Activated naive CD8-positive, alpha-beta T cell treated with anti-CD3 and anti-CD28 coated beads, Interleukin-2, amount 10 ng/mL, durations not matched to agents 7 days and 5 days (primary cell): ENCODE data around the gene PSAP. TPM values are rescaled to one million over a fixed set of nuclear protein-coding genes. Genes with fewer than 3 reads are reported as not detected.

ENCODE experiments used
- ATAC-seq: fragments of 150-1000 bp; cut with Tn5 transposase; one replicate; pipeline ENCODE4 v1.10.0; 2021; ENCODE audit warnings: low read depth, moderate library complexity
- POLR2A ChIA-PET: fragments of 350-600 bp; sonication (Branson Sonifier 250); formaldehyde crosslinking; loops from one replicate; lab custom pipeline; 2021; ENCODE audit warnings: antibody characterized with exemption; lab: Charles Lee
- DNase-seq: peaks from one replicate; pipeline ENCODE4 v3.0.0; 2021
- H3K27ac Mint-ChIP-seq: one replicate; pipeline ENCODE4 v1.8.0; 2022; ENCODE audit warnings: mild to moderate bottlenecking, mixed read lengths
- H3K27me3 Mint-ChIP-seq: one replicate; pipeline ENCODE4 v1.8.0; 2022; ENCODE audit warnings: mild to moderate bottlenecking, moderate library complexity, mixed read lengths
- H3K36me3 Mint-ChIP-seq: one replicate; pipeline ENCODE4 v1.8.0; 2021; ENCODE audit warnings: mild to moderate bottlenecking, mixed read lengths
- H3K4me1 Mint-ChIP-seq: one replicate; pipeline ENCODE4 v1.8.0; 2021; ENCODE audit warnings: mixed read lengths
- H3K4me3 Mint-ChIP-seq: one replicate; pipeline ENCODE4 v1.8.0; 2022; ENCODE audit warnings: mild to moderate bottlenecking, moderate library complexity, mixed read lengths
- H3K9me3 Mint-ChIP-seq: one replicate; pipeline ENCODE4 v1.8.0; 2021; ENCODE audit warnings: mixed read lengths
- total RNA-seq, 2 experiments: library from RNA; stranded (reverse); gene quantifications; one replicate each; pipeline ENCODE4 v1.2.3, GENCODE V29; 2021

PSAP gene
- total RNA-seq, 2 experiments from 2014 or later, result 171 to 175 TPM

DNA sequence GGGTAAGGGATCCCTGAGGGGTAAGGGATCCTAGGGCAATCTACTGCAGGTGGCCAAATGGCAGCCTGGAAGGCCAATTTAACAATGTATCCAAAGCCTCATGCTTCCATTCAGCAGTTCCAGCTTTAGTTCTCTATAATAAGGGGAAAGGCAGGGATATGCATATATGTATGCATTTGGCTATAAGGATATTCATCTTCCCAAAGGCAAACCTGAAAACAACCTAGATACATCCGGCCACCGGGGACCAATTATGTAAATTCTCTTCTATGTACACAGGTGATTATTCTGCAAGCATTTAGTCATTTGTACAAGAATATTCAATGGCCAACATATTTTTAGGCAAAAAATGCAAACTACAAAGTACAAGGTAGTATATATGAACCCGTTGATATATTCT, 26.7 kb downstream of the PSAP start:
- no peak overlapping the region for H3K4me3 Mint-ChIP-seq
- DNase-seq (no peak), ATAC-seq (no peak)
- H3K9me3 Mint-ChIP-seq, result no peaks in the 10 kb centered on the region
- POLR2A ChIA-PET, result no interaction called here
- H3K36me3 Mint-ChIP-seq, result peaks cover 31% of the 10 kb centered on the region
- peaks cover 17% of the 10 kb centered on the region for H3K4me1 Mint-ChIP-seq
- no peak overlapping the region for H3K27ac Mint-ChIP-seq
- no peaks in the 10 kb centered on the region for H3K27me3 Mint-ChIP-seq

DNA sequence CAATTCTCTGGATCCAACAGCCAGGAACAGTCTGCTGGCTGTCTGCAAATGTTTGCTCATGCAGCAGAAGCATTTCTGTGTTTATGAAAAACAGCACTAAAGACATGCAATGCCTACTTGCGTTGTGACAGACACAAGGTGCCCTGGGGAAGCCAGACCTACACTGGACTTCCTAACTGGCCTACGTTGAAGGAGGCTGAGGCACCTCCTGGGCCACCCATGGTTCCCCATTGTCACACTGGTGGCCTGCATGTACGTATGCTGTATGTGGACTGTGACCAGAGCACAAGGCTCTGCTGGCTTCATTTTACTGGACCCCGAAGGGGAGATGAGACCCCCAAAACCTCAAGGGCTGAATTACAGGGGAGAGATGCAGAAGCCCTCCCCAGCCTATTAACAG, 27.7 kb downstream of the PSAP start:
- peaks cover 27% of the 10 kb centered on the region for H3K36me3 Mint-ChIP-seq
- POLR2A ChIA-PET, result no interaction called here
- no peak overlapping the region for H3K27ac Mint-ChIP-seq
- no peak for ATAC-seq
- DNase-seq, result no peak
- no peaks in the 10 kb centered on the region for H3K27me3 Mint-ChIP-seq
- no peaks in the 10 kb centered on the region for H3K9me3 Mint-ChIP-seq
- H3K4me3 Mint-ChIP-seq, result no peak overlapping the region
- peaks cover 17% of the 10 kb centered on the region for H3K4me1 Mint-ChIP-seq

DNA sequence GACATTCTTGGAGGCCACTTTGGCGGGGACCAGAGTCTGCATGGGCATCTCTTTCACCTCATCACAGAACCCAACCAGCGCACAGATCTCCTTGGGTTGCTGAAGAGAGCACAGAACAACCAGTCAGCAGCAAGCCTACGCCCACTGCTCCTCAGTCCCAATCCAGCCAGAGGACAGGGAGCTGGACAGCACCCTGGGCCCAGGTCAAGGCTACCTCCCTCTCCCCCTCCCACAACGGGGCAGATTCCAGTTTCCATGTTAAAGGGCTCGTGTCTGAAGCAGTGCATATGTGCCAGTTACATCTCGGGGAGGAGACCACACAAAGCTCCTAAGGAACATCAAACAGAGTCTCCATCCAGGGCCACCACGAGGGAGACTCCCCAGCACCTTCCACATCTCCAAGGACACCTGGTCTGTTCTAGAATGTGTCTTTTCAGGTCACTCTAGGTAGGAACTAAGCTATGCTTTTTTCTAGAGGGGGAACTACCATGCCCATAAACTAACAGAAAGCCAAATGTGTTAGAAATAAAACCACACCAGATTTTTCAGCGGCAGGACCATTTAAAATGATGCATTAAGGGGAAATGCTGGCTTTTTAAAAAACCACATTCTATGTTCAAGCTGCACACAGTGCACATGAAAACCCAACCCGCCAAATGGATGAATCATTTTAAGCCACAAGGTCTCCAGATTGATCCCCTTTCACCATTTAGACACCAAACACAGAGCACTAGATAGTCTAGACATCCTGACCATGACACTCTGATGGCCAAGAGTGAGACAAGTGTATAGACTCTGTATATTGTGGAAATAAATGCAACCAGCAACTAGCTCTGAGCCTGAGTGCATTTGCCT, 28.9 kb downstream of the PSAP start:
- H3K27me3 Mint-ChIP-seq, result no peaks in the 10 kb centered on the region
- H3K4me1 Mint-ChIP-seq, result peaks cover 17% of the 10 kb centered on the region
- H3K4me3 Mint-ChIP-seq, result peak overlapping the region; percentile 9
- no peak overlapping the region for H3K27ac Mint-ChIP-seq
- POLR2A ChIA-PET, result interaction anchor here (1.3 kb wide), 1 partner anchor 29 kb away, joined by 3 read pairs; the partner anchor contains the start of gene PSAP
- no peaks in the 10 kb centered on the region for H3K9me3 Mint-ChIP-seq
- peak; percentile 71 for ATAC-seq
- peaks cover 23% of the 10 kb centered on the region for H3K36me3 Mint-ChIP-seq
- DNase-seq, result no peak

GRCh38 chr10:71820966-71821365, 30.1 kb downstream of the PSAP start:
- no peak overlapping the region for H3K4me3 Mint-ChIP-seq
- POLR2A ChIA-PET, result no interaction called here
- ATAC-seq (no peak), DNase-seq (no peak)
- H3K4me1 Mint-ChIP-seq, result peaks cover 17% of the 10 kb centered on the region
- H3K27ac Mint-ChIP-seq, result no peak overlapping the region
- H3K36me3 Mint-ChIP-seq, result peaks cover 23% of the 10 kb centered on the region
- H3K9me3 Mint-ChIP-seq, result no peaks in the 10 kb centered on the region
- H3K27me3 Mint-ChIP-seq, result no peaks in the 10 kb centered on the region

GRCh38 chr10:71819985-71820384, 31.1 kb downstream of the PSAP start:
- Mint-ChIP-seq H3K36me3 (peaks cover 19% of the 10 kb centered on the region), H3K4me1 (peaks cover 17% of the 10 kb centered on the region), H3K4me3 (no peak overlapping the region), H3K9me3 (no peaks in the 10 kb centered on the region), H3K27me3 (no peaks in the 10 kb centered on the region), H3K27ac (no peak overlapping the region)
- DNase-seq (no peak), ATAC-seq (no peak)
- POLR2A ChIA-PET, result no interaction called here

DNA sequence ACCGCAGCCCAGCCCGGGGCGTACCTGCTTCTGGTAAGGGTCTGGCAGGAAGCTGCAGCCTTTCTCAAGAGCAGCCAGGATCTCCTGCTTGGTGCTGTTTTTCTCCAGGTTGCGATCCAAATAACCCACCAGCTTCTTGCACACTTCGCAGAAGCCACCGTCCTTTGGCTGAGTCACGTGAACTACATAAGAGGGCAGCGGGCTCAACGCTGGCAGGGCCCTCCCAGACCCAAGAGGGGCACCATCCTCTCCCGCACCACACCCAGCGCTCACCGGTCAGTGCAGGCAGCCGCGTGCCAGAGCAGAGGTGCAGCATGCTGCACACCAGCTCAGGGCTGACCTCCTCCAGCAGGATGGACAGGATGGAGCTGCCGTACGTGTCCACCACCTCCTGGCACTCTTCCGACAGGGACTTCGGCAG, 31.6 kb downstream of the PSAP start:
- no peak for ATAC-seq
- no peaks in the 10 kb centered on the region for H3K9me3 Mint-ChIP-seq
- no peaks in the 10 kb centered on the region for H3K27me3 Mint-ChIP-seq
- POLR2A ChIA-PET, result no interaction called here
- H3K4me1 Mint-ChIP-seq, result peaks cover 17% of the 10 kb centered on the region
- H3K27ac Mint-ChIP-seq, result no peak overlapping the region
- peaks cover 19% of the 10 kb centered on the region for H3K36me3 Mint-ChIP-seq
- H3K4me3 Mint-ChIP-seq, result no peak overlapping the region
- no peak for DNase-seq

DNA sequence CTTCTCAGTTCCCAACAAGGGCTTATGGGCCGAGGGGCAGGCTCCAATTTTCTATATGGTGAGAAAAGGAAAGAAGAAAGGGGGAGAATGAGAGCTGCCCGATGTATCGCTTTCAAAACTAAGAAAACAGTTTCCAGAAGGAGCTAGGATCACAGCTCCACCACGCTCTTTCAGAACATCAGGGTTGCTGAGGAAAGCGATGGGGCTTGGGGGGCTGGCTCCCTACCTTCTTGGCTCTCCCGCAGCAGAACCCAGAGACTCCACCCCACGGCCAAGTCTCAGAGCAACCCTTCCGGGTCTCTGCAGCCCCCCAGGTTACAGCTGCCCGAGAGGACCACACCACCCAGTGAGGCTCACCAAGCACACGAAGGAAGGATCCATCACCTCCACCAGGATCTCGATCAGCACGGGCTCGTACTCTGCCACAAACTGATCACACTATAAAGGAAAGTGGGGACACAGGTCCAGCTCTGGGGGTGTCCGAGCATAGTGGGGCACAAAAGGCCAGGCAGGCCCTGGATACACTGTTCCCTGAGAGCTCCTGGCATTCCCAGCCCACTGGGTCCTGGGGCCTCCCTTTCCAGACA, 32.3 kb downstream of the PSAP start:
- no peak overlapping the region for H3K4me3 Mint-ChIP-seq
- peaks cover 19% of the 10 kb centered on the region for H3K36me3 Mint-ChIP-seq
- H3K4me1 Mint-ChIP-seq, result peaks cover 17% of the 10 kb centered on the region
- no peaks in the 10 kb centered on the region for H3K27me3 Mint-ChIP-seq
- POLR2A ChIA-PET, result no interaction called here
- DNase-seq (no peak), ATAC-seq (no peak)
- H3K9me3 Mint-ChIP-seq, result no peaks in the 10 kb centered on the region
- no peak overlapping the region for H3K27ac Mint-ChIP-seq

DNA sequence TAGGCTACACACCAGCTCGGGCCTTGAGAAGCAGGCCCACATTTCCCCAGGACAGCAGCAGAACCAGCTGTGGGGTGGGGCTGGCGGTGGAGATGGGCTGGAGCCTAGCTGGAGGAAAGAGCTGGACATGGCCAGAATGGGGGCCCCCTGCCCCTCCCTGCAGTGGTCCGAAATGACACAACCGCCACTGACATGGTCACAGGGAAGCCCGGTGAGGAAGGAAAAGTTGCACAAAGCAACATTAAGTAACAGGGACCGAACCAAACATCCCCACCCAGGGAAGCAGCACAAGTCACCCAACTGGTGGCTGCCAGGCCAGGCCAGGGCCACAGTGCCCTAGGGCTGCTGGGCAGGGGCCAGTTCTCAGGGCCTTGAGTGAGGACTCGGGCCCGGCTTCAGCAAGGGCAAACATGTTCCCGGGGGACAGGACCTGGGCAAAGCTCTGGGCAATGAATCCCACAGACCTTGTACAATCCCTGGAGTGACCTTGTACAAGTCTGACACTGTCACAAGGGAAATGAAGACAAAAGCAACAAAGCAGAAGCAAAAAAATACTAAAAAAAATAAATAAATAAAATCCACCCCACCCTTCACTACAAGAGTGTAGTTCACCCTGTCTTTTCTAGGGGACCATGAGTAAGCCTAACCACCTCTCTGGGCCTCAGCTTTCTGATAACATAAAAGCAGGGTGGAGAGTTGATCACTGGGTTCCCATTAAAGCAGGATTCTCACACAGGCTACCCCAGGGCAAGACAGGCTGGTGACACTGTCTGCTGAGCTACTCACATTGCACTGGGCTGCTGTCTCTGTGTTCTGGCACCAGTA, 33.0 kb downstream of the PSAP start:
- peaks cover 15% of the 10 kb centered on the region for H3K36me3 Mint-ChIP-seq
- H3K4me1 Mint-ChIP-seq, result peaks cover 16% of the 10 kb centered on the region
- ATAC-seq (no peak), DNase-seq (no peak)
- H3K27me3 Mint-ChIP-seq, result no peaks in the 10 kb centered on the region
- H3K9me3 Mint-ChIP-seq, result no peaks in the 10 kb centered on the region
- POLR2A ChIA-PET, result no interaction called here
- no peak overlapping the region for H3K4me3 Mint-ChIP-seq
- no peak overlapping the region for H3K27ac Mint-ChIP-seq

DNA sequence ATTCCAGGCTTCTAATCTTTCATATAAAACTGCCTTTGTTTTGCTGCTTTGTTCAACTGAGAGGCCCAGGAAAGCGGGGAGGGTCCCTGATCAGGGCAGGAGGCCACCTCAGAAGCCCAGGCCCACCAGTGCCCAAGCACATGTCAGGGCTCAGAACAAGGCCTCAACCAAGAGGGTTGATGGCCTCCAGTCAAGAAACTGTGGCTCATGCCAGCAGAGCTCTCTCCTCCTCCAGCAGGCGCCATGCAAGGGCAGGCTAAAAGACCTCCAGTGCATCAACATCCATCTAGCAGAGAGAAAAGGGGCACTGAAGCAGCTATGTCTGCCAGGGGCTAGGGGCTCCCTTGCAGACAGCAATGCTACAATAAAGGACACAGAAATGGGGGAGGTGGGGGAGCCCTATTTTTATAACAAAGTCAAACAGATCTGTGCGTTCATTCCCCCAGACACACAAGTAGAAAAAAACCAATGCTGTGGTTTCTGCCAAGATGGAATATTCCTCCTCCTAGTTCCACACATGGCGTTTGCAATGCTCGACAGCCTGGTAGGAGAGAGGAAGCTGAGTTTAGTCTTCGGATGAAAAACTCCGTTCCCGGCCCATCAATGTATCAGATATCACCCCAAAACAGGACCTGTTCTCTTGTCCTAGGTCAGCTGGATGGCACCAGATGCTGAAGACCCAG, 34.0 kb downstream of the PSAP start:
- Mint-ChIP-seq H3K27ac (no peak overlapping the region), H3K4me3 (no peak overlapping the region), H3K9me3 (no peaks in the 10 kb centered on the region), H3K27me3 (no peaks in the 10 kb centered on the region), H3K36me3 (peaks cover 15% of the 10 kb centered on the region), H3K4me1 (peaks cover 9% of the 10 kb centered on the region)
- DNase-seq, result no peak
- POLR2A ChIA-PET, result no interaction called here
- ATAC-seq, result no peak

DNA sequence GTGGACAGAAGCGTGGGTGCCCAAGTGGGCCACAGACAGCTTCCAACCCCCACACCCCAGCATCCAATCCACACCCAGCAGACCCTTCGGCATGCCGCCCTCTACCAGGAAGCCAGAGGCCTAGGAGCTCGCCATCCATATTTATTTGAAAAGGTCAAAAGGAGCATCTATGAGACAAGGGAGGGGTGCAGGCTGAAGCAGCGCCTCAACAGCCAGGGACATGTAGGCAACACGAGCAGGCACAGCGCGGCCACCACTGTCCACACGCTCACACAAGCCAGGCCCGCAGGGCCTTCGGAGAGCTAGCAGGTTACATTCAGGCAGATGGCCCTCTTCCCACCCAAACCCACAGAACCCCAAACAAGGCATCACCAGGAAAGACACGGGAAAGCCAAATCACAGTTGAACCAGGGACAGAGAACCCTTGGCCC, 34.6 kb downstream of the PSAP start:
- ATAC-seq (no peak), DNase-seq (no peak)
- H3K27me3 Mint-ChIP-seq, result no peaks in the 10 kb centered on the region
- peaks cover 15% of the 10 kb centered on the region for H3K36me3 Mint-ChIP-seq
- no peak overlapping the region for H3K27ac Mint-ChIP-seq
- H3K4me1 Mint-ChIP-seq, result peaks cover 3% of the 10 kb centered on the region
- no peaks in the 10 kb centered on the region for H3K9me3 Mint-ChIP-seq
- POLR2A ChIA-PET, result no interaction called here
- H3K4me3 Mint-ChIP-seq, result no peak overlapping the region

- no peak overlapping the region for H3K27ac Mint-ChIP-seq
- H3K27me3 Mint-ChIP-seq, result no peaks in the 10 kb centered on the region
- no peaks in the 10 kb centered on the region for H3K9me3 Mint-ChIP-seq
- no peak for DNase-seq
- H3K4me1 Mint-ChIP-seq, result peaks cover 2% of the 10 kb centered on the region
- POLR2A ChIA-PET, result no interaction called here
- peaks cover 12% of the 10 kb centered on the region for H3K36me3 Mint-ChIP-seq
- no peak overlapping the region for H3K4me3 Mint-ChIP-seq
- ATAC-seq, result no peak
Measured at GRCh38 chr10:71815515-71816130, 35.4 kb downstream of the PSAP start.

DNA sequence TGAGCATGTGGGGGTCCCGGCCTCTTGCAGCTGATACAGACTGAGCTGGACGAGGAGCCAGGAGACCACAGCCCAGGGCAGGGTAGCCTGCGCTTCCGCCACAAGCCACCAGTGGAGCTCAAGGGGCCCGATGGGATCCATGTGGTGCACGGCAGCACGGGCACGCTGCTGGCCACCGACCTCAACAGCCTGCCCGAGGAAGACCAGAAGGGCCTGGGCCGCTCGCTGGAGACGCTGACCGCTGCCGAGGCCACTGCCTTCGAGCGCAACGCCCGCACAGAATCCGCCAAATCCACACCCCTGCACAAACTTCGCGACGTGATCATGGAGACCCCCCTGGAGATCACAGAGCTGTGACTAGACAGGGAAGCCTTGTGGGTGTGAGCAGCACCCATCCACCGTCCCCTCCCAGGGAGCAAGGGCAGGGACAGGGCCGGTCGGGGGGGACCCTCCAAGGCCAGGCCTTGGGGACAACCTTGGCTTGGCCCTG, 36.1 kb downstream of the PSAP start:
- no peak for DNase-seq
- POLR2A ChIA-PET, result no interaction called here
- Mint-ChIP-seq H3K27ac (no peak overlapping the region), H3K9me3 (no peaks in the 10 kb centered on the region), H3K36me3 (peaks cover 11% of the 10 kb centered on the region), H3K4me3 (no peak overlapping the region), H3K4me1 (peaks cover 6% of the 10 kb centered on the region), H3K27me3 (no peaks in the 10 kb centered on the region)
- ATAC-seq, result no peak
